GM23338 (cell line): Measurements from ENCODE around the gene PRELID3B. TPM values are rescaled to one million over a fixed set of nuclear protein-coding genes. Genes with fewer than 3 reads are reported as not detected.

Experiments used
- ATAC-seq: fragments of 200-7000 bp; cut with Tn5 transposase; 3 replicates; pipeline ENCODE4 v1.9.1; 2020
- DNase-seq: peaks from one replicate; pipeline ENCODE4 v3.0.0-alpha.2; 2015; ENCODE audit warnings: low spot score
- H2AFZ ChIP-seq: fragments of 200-600 bp; sonication (generic); 2 replicates; pipeline ENCODE4 v1.8.0; 2016; ENCODE audit warnings: antibody characterized with exemption, mild to moderate bottlenecking, moderate library complexity
- H3F3A ChIP-seq: fragments of 200-600 bp; sonication (generic); replicated peaks from 2 replicates; pipeline ENCODE4 v1.8.0; 2017; ENCODE audit warnings: antibody characterized with exemption, mixed run types, low read depth
- H3K27ac ChIP-seq: fragments of 200-600 bp; sonication (generic); 2 replicates; pipeline ENCODE4 v1.6.1; 2016; ENCODE audit warnings: low read depth
- H3K27me3 ChIP-seq: fragments of 200-600 bp; sonication (generic); 2 replicates; pipeline ENCODE4 v1.8.0; 2016; ENCODE audit warnings: mild to moderate bottlenecking, mixed run types, moderate library complexity; ENCODE audit not compliant: insufficient read depth
- H3K36me3 ChIP-seq: fragments of 200-600 bp; sonication (generic); 2 replicates; pipeline ENCODE4 v1.8.0; 2016; ENCODE audit warnings: mild to moderate bottlenecking; ENCODE audit not compliant: insufficient read depth
- H3K4me1 ChIP-seq: fragments of 200-600 bp; sonication (generic); 2 replicates; pipeline ENCODE4 v1.8.0; 2016; ENCODE audit warnings: mild to moderate bottlenecking, moderate library complexity; ENCODE audit not compliant: insufficient read depth
- H3K4me2 ChIP-seq: fragments of 200-600 bp; sonication (generic); 2 replicates; pipeline ENCODE4 v1.7.1; 2017; ENCODE audit warnings: mixed run types
- H3K4me3 ChIP-seq: fragments of 200-600 bp; sonication (generic); 2 replicates; pipeline ENCODE4 v1.6.1; 2016; ENCODE audit warnings: mixed run types
- H3K79me2 ChIP-seq: fragments of 200-600 bp; sonication (generic); replicated peaks from 2 replicates; pipeline ENCODE4 v1.8.0; 2017; ENCODE audit warnings: mild to moderate bottlenecking; ENCODE audit not compliant: insufficient read depth
- H3K9me2 ChIP-seq: fragments of 200-600 bp; sonication (generic); 2 replicates; pipeline ENCODE4 v1.8.0; 2017; ENCODE audit not compliant: insufficient read depth
- H4K20me1 ChIP-seq: fragments of 200-600 bp; sonication (generic); replicated peaks from 2 replicates; pipeline ENCODE4 v1.8.0; 2017; ENCODE audit warnings: mild to moderate bottlenecking; ENCODE audit not compliant: insufficient read depth
- H3K27ac Mint-ChIP-seq: 2 replicates; pipeline ENCODE4 v1.8.0; 2020; ENCODE audit warnings: inconsistent platforms, mild to moderate bottlenecking, moderate library complexity, mixed read lengths
- H3K27me3 Mint-ChIP-seq: 3 replicates; pipeline ENCODE4 v1.8.0; 2022; ENCODE audit warnings: low read depth, mild to moderate bottlenecking, moderate library complexity, mixed read lengths, inconsistent platforms; ENCODE audit not compliant: insufficient read depth, poor library complexity
- H3K36me3 Mint-ChIP-seq: 3 replicates; pipeline ENCODE4 v1.8.0; 2021; ENCODE audit warnings: low read depth, mild to moderate bottlenecking, inconsistent platforms, moderate library complexity, mixed read lengths
- H3K4me1 Mint-ChIP-seq: 3 replicates; pipeline ENCODE4 v1.8.0; 2020; ENCODE audit warnings: mild to moderate bottlenecking, inconsistent platforms, mixed read lengths
- H3K4me3 Mint-ChIP-seq: 3 replicates; pipeline ENCODE4 v1.8.0; 2021; ENCODE audit warnings: moderate library complexity, mild to moderate bottlenecking, inconsistent platforms, mixed read lengths
- H3K9me3 Mint-ChIP-seq: 3 replicates; pipeline ENCODE4 v1.8.0; 2020; ENCODE audit warnings: moderate library complexity, mild to moderate bottlenecking, inconsistent platforms, mixed read lengths
- CREB1 ChIP-seq: fragments of 250-450 bp; sonication (Bioruptor Pico); IDR thresholded peaks from 2 replicates; pipeline ENCODE4 v1.5.0; 2020; ENCODE audit warnings: low read depth, mild to moderate bottlenecking, moderate library complexity
- CTCF ChIP-seq, 2 experiments: fragments of 200-600 bp in 1 of 2; sonication (generic) in 1 of 2; conservative IDR thresholded peaks; 2 replicates each; pipeline versions ENCODE4 v1.5.1 to v1.6.1; 2016 to 2017; ENCODE audit warnings: antibody characterized with exemption in 2 of 2, low read depth in 2 of 2, mild to moderate bottlenecking in 2 of 2, moderate library complexity in 1 of 2
- ETS1 ChIP-seq: IDR thresholded peaks from 2 replicates; pipeline ENCODE4 v1.6.1; 2016; ENCODE audit warnings: antibody characterized with exemption
- JUNB ChIP-seq: IDR thresholded peaks from one replicate; pipeline ENCODE4 v1.6.1; 2016; ENCODE audit warnings: antibody characterized with exemption; ENCODE audit not compliant: unreplicated experiment
- POLR2AphosphoS5 ChIP-seq: IDR thresholded peaks from 2 replicates; pipeline ENCODE4 v1.6.1; 2016; ENCODE audit warnings: antibody characterized with exemption, low read depth
- REST ChIP-seq: IDR thresholded peaks from one replicate; pipeline ENCODE4 v1.6.1; 2018; ENCODE audit warnings: antibody characterized with exemption; ENCODE audit not compliant: unreplicated experiment
- ZNF114 ChIP-seq: fragments of 250-450 bp; sonication (Bioruptor Pico); IDR thresholded peaks from 2 replicates; pipeline ENCODE4 v1.5.0; 2020; ENCODE audit warnings: mild to moderate bottlenecking, moderate library complexity
- ZNF331 ChIP-seq: fragments of 250-450 bp; sonication (Bioruptor Pico); IDR thresholded peaks from 2 replicates; pipeline ENCODE4 v1.5.0; 2020; ENCODE audit warnings: low read depth, mild to moderate bottlenecking, moderate library complexity
- ZNF462 ChIP-seq: fragments of 250-450 bp; sonication (Bioruptor Pico); IDR thresholded peaks from 2 replicates; pipeline ENCODE4 v1.5.0; 2020; ENCODE audit warnings: mild to moderate bottlenecking, moderate library complexity
- polyA plus RNA-seq: library from polyadenylated mRNA; unstranded; fragments of >200 nt; fragmentation: Nextera tagmentation; extraction: Ambion mirVana; gene quantifications from 2 replicates; pipeline ENCODE4 v1.2.1, GENCODE V29; 2016
- total RNA-seq: library from RNA; depleted of rRNA; stranded (reverse); fragments of >200 nt; shearing (Covaris generic); gene quantifications from 2 replicates; pipeline ENCODE4 v1.2.3, GENCODE V29; 2014

PRELID3B gene
- total and polyA plus RNA-seq, 2 experiments from 2014 or later: 42.7 to 43.6 TPM

DNA sequence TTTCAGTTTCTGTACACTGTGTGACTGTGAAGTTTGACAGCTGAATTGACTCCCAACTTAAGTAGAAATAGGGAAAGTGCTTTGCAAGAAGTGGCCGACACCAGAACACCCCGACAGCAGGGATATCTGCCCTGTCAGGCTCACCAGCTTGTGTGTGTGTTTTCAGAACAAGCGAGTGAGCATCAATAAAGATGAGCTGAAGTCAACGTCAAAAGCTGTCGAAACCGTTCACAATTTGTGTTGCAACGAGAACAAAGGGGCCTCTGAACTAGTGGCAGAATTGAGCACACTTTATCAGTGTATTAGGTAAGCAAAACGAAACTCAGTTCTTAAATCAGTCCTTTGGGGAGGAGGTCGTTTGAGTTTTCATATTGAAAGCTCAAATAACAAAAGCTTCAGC lies 50.9 kb downstream of the PRELID3B start:
- H3K27me3 Mint-ChIP-seq: no peaks in the 10 kb centered on the region
- H3K36me3 Mint-ChIP-seq: peaks cover 93% of the 10 kb centered on the region
- no peak overlapping the region for H3K27ac Mint-ChIP-seq
- Histone ChIP-seq H3K9me2 (no peaks in the 10 kb centered on the region), H3K4me1 (no peaks in the 10 kb centered on the region), H3K4me3 (no peak overlapping the region), H3K79me2 (peaks cover 4% of the 10 kb centered on the region; the same call in 1 of the 2 replicates), H3K27me3 (no peaks in the 10 kb centered on the region), H3K4me2 (no peak overlapping the region), H3K36me3 (peaks cover 68% of the 10 kb centered on the region), H2AFZ (no peak overlapping the region), H3F3A (no peaks in the 10 kb centered on the region), H3K27ac (no peak overlapping the region), H4K20me1 (peaks cover 8% of the 10 kb centered on the region; the same call in 1 of the 2 replicates)
- H3K9me3 Mint-ChIP-seq: no peaks in the 10 kb centered on the region
- TF ChIP-seq ZNF462 (CRISPR knock-in tag) (no peak), ZNF114 (no peak), ZNF331 (CRISPR knock-in tag) (no peak), POLR2AphosphoS5 (no peak), CTCF (conservative IDR thresholded peaks at IDR 0.05; ENCODE audit: low read depth in 2 of 2) (no peak), CREB1 (no peak), REST (no peak), JUNB (no peak), ETS1 (no peak)
- H3K4me1 Mint-ChIP-seq: no peaks in the 10 kb centered on the region
- no peak overlapping the region for H3K4me3 Mint-ChIP-seq
- DNase-seq (no peak), ATAC-seq (no peak)
